Measurements from ENCODE around the gene SUMO2. TPM values are rescaled to one million over a fixed set of nuclear protein-coding genes. Genes with fewer than 3 reads are reported as not detected.

SUMO2 gene
- total and polyA plus RNA-seq, 11 donors = 47.1 to 277 (median 201) TPM

DNA sequence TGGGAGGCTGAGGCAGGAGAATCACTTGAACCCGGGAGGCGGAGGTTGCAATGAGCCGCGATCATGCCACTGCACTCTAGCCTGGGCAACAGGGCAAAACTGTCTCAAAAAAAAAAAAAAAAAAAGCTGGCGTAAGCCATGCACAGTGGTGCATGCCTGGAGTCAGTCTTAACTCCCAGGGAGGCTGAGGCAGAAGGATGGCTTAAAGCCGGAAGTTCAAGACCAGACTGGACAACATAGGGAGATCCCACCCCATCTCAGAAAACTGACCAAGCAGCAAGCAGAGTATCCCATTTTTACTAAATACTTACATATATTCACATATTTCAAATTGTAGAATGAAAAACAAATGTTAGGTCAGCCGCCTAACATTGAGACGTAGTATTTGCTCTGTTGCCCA lies 55.8 kb downstream of the SUMO2 start:
- TF ChIP-seq, protein P1, sequence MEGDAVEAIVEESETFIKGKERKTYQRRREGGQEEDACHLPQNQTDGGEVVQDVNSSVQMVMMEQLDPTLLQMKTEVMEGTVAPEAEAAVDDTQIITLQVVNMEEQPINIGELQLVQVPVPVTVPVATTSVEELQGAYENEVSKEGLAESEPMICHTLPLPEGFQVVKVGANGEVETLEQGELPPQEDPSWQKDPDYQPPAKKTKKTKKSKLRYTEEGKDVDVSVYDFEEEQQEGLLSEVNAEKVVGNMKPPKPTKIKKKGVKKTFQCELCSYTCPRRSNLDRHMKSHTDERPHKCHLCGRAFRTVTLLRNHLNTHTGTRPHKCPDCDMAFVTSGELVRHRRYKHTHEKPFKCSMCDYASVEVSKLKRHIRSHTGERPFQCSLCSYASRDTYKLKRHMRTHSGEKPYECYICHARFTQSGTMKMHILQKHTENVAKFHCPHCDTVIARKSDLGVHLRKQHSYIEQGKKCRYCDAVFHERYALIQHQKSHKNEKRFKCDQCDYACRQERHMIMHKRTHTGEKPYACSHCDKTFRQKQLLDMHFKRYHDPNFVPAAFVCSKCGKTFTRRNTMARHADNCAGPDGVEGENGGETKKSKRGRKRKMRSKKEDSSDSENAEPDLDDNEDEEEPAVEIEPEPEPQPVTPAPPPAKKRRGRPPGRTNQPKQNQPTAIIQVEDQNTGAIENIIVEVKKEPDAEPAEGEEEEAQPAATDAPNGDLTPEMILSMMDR (IDR thresholded peaks at IDR 0.05) = no peak
- no peak for TF ChIP-seq POLR2A (IDR thresholded peaks at IDR 0.05)
- intact Hi-C loops (cut with DNase I) = loop anchor here in 1 of 10 donors (10.0 kb wide), 1 partner anchor 162 kb away; no protein-coding TSS in a partner anchor
- peaks cover 0 to 19% (median 11%) of the 10 kb centered on the region in 9 donors for H3K36me3 ChIP-seq
- no peak overlapping the region for H3K4me3 ChIP-seq
- no peaks in the 10 kb centered on the region for H3K27me3 ChIP-seq
- 85 to 97% (median 92%) methylated on average over 8 of the region's 8 CpGs for WGBS, 4 donors
- no peaks in the 10 kb centered on the region for H3K9me3 ChIP-seq
- peaks cover 0 to 36% (median 11%) of the 10 kb centered on the region in 12 donors for H3K4me1 ChIP-seq
- DNase-seq (no peak), ATAC-seq (no peak)
- no peak overlapping the region for H3K27ac ChIP-seq

DNA sequence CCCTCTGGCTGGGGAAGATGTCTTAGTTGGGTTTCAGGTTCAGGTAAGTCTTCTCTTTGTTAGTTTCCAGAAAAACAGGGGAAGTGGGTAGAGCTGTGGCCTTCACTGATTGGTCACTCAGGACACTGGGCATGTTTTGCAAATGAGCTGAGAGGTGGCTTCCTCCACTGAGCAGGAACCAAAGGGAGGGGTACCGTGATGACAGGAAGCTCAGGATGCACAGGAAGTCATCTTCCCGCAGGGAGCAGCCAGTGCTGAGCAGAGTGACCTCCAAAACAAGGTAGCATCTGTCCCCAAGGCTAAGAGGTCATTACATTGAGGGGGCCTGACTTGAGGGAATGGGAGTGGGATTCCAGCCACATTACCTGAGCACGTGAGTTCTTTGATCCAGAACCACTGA lies 56.8 kb downstream of the SUMO2 start:
- Histone ChIP-seq H3K27me3 (no peaks in the 10 kb centered on the region), H3K27ac (no peak overlapping the region), H3K4me3 (no peak overlapping the region), H3K36me3 (peaks cover 0 to 26% (median 18%) of the 10 kb centered on the region in 9 donors), H3K9me3 (no peaks in the 10 kb centered on the region), H3K4me1 (peaks cover 0 to 34% (median 9%) of the 10 kb centered on the region in 12 donors)
- DNase-seq = no peak
- no peak for ATAC-seq
- intact Hi-C loops (cut with DNase I) = loop anchor here in 1 of 10 donors (10.0 kb wide), 1 partner anchor 161 kb away; no protein-coding TSS in a partner anchor
- no peak for TF ChIP-seq POLR2A (IDR thresholded peaks at IDR 0.05)
- TF ChIP-seq, protein P1 (IDR thresholded peaks at IDR 0.05) = no peak
- WGBS, 4 donors = 49 to 59% (median 54%) methylated on average over 3 of the region's 3 CpGs

DNA sequence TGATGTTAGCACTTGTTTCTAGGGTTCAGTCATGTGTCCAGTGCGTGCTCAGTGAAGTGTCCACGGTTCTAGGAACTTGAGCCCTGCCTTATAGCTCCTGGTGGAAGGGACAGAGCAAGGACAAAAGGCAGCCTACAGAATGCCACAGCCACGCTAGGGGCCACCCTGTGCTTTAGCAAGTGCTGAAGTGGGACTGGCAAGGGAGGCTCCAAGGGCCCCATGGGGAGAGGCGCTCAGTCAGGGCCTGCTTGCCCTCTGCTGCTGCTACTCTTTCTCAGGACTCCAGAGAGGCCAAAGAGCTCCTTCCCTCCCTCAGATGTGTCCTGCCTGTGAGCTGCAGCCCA lies 58.0 kb downstream of the SUMO2 start:
- Histone ChIP-seq H3K27ac (peak overlapping the region in 7 of 12 donors; percentile 9 to 58 (median 46)), H3K4me3 (no peak overlapping the region), H3K36me3 (peaks cover 0 to 26% (median 17%) of the 10 kb centered on the region in 9 donors), H3K27me3 (no peaks in the 10 kb centered on the region), H3K4me1 (peaks cover 0 to 29% (median 9%) of the 10 kb centered on the region in 12 donors), H3K9me3 (no peaks in the 10 kb centered on the region)
- peak in 1 of 4 donors; percentile 5 for ATAC-seq
- no peak for DNase-seq
- 84 to 93% (median 90%) methylated on average over 4 of the region's 4 CpGs for WGBS, 4 donors
- TF ChIP-seq, protein P1 (IDR thresholded peaks at IDR 0.05) = no peak
- no peak for TF ChIP-seq POLR2A (IDR thresholded peaks at IDR 0.05)
- intact Hi-C loops (cut with DNase I) = loop anchor here in 1 of 10 donors (10.0 kb wide), 1 partner anchor 160 kb away; no protein-coding TSS in a partner anchor

DNA sequence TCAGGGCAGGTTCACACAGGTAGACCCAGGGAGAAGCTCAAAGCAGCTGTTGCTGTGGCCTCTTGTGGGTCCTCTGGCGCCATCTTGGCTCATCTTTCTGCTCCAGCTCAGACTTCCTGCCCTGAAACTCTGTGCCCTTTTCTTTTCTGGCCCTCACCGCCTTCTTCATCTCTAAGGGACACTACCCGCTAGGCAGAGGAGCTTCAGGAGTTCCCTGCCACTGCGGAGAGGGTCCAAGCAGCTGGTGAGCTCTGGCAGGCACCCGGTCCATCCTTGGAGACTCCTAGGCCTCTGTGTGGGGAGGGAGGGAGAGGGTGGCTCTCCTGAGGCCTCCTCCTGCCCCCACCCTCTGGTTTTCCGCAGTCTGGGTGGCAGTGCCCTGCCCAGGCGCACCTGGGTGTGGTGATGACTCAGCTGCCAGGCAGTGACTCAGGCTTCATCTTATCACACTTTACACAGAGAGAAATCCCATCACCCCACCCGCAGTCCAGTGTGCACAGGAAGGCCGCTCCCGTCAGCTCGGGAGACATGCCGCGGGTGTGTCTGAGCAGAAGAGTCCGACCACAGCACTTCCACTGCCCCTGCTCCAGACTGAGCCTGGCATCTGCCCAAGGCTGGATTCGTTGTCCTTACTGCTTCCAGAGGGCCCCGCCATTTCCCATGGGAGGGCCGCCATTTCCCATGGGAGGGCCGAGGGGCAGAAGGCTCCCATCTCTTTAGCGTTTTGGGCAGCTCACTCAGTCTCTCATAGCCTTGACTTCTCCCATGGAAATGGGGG lies 58.5 kb downstream of the SUMO2 start:
- DNase-seq = peak in 4 of 5 donors; percentile 48 to 80 (median 68)
- TF ChIP-seq POLR2A (IDR thresholded peaks at IDR 0.05) = no peak
- TF ChIP-seq, protein P1 (IDR thresholded peaks at IDR 0.05) = no peak
- no peak overlapping the region for H3K4me3 ChIP-seq
- H3K36me3 ChIP-seq = peaks cover 0 to 22% (median 12%) of the 10 kb centered on the region in 9 donors
- peak overlapping the region in 7 of 12 donors; percentile 23 to 62 (median 46) for H3K27ac ChIP-seq
- H3K4me1 ChIP-seq = peaks cover 0 to 29% (median 9%) of the 10 kb centered on the region in 12 donors
- intact Hi-C loops (cut with DNase I) = loop anchor here in 1 of 10 donors (10.0 kb wide), 1 partner anchor 159 kb away; no protein-coding TSS in a partner anchor
- no peaks in the 10 kb centered on the region for H3K9me3 ChIP-seq
- H3K27me3 ChIP-seq = no peaks in the 10 kb centered on the region
- peak in 3 of 4 donors; percentile 80 to 86 (median 81) for ATAC-seq
- 65 to 73% (median 67%) methylated on average over 18 to 19 of the region's 19 CpGs for WGBS, 4 donors
